ENCODE data around the gene SLC19A3.
"Not testable (repeated sequence)": the region's sequence is repeated elsewhere in the genome, so short reads cannot be mapped to it uniquely, and the experiment has no call there.

The SLC19A3 gene

DNA sequence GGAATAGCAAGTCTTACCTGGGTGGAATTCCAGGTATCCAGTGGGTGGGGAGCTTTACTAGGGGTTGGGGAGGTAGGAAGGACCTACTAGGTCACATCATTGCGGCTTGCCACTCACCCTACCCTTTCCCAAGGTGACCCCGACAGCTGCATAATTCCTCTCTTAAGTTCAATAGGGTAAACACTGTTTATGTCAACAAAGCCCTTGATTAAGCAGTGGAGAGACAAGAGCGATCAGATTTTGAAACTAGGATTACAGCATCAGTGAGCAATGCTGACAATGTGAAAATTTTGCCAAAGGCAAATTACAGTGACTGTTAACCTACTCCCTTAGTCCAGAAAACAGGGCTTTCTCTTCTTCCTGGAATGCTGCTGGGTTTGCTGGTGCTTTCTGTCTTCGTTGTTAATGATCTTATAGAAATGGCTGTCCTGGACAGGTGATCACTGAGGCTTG is 14.5 kb downstream of the SLC19A3 start:
- no peak for DNase-seq (ENCODE audit: low read depth)

- DNase-seq (ENCODE audit: low read depth): no peak
Measured at GRCh38 chr2:227701556-227701955, 16.3 kb downstream of the SLC19A3 start.

GRCh38 chr2:227696990-227697679 is 20.7 kb downstream of the SLC19A3 start:
- no peak for DNase-seq (ENCODE audit: low read depth)

- no peak for DNase-seq (ENCODE audit: low read depth)
Measured at GRCh38 chr2:227687189-227687588, 30.6 kb downstream of the SLC19A3 start.

- DNase-seq (ENCODE audit: low read depth): no peak
Measured at GRCh38 chr2:227684258-227684657, 33.6 kb downstream of the SLC19A3 start.

GRCh38 chr2:227677928-227678327 is 39.9 kb downstream of the SLC19A3 start:
- no peak for DNase-seq (ENCODE audit: low read depth)

GRCh38 chr2:227674485-227674884 is 43.3 kb downstream of the SLC19A3 start:
- DNase-seq (ENCODE audit: low read depth): no peak

- not testable (repeated sequence) for DNase-seq (ENCODE audit: low read depth)
Measured at GRCh38 chr2:227673620-227674019, 44.2 kb downstream of the SLC19A3 start.

DNA sequence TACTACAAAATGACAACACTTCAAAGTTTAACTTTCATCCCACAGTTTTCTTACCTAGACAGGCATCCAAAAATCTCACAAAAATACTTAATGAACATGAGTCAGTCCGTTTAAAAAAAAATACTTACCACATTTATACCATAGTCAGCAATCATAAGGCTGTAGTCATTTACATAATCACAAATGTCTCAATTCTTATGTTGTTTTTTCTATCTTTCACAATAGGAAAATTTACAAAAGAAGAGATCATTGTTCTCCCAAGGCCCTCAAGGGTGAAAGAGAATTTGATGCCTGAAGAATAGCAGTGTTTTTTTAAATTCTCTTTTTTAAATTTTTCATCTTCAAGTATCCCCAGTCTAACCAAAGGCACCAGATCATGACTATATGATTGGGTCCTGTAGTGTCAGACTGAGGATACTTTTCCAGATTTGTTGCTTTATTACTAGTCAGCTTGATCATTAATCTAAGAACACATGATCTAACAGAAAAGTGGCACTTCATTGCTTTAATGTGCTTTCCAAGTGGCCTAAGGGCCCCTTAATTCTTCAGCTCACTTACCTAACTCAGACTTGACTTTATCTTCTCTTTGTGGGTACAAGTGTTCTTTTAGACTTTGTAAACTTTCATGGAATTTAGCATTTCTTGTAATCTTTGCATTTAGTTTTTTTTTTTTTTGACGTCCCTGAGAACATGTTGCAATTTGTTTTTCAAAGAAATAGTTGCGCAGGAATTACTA is 46.5 kb downstream of the SLC19A3 start:
- no peak for DNase-seq (ENCODE audit: low read depth)

- DNase-seq (ENCODE audit: low read depth): not testable (repeated sequence)
Measured at GRCh38 chr2:227666631-227667170, 51.1 kb downstream of the SLC19A3 start, which contains the start of gene SCYGR5. Gene SCYGR5, plus strand, starts transcription at chr2:227666804. Its CDS starts 0 bp downstream, at chr2:227666804.

DNA sequence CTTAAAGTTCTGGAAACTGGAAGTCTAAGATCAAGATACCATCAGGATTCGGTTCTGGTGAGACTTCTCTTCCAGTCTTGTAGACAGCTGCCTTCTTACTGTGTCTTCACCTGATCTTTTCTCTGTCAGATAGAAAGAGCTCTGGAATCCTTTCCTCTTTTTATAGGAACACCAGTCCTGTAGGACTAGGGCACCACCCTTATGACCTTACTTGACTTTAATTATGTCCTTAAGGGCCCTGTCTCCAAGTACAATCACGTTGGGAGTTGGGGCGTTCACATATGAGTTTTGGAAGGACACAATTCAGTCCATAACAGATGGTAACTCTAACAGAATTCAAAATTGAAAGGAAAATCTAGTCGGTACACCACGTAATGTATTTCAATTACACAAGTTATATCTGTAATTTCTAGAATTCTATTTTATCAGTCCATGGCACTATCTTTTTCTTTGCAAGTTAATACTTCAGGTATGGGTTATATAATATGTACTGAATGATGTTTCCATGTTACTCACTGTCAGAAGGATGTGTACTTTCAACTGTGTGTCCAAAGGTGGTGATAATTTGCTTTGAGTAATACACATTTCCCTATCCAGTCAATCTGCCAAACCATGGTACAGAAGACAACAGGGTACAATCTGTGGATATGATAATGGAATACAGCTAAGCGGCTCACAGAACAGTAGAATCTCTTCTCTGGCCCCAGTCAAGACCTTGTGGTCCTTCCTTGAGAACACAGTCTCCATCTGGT is 52.5 kb downstream of the SLC19A3 start:
- DNase-seq (ENCODE audit: low read depth): no peak

DNA sequence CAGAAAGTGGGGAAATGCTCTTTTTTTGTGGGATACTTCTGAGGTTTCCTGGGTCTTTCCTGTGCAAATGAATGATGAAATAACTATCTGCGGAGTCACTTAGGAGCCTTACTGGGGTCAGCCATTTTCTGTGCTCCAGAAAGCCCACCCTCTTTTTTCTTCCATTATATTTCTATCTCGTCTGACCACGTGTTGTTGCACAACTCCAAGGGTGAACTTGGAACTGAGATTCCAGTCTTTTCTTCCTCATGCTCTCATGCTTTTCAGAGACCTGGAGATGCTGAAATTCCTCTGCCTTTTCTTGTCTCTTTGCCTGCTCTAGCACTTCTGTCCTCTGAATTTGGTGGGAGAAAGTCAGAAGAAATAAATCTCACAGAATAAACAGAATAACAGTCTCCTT is 56.0 kb downstream of the SLC19A3 start:
- DNase-seq (ENCODE audit: low read depth): no peak

DNA sequence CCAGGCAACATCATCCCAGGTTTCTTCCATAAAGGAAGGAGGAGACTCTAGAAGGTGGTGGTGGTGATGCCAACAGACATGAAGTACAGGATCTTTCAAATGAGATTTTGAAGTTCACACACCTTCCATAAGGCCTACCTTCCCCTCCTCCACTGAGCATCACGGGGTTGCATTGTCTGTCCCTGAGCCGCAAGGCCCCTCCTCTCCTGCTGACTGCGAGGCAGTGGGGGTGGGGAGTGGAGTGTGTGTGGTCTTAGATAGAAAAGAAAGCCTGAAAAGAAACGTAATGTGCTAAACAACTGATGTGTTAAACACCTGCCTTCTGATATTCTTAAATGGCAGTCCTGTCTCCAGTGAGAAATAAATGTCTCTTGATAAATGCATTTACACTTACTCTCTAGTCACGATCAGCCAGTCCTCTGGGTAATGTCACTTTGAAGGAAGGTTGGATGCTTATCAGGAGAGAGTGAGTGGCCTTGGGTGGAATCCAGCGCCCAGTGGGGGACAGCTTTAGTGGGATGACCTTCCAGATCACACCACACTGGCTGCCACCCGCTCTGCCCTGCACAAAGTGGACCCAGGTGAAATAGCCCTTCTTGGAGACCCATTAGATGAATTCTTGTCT is 56.7 kb downstream of the SLC19A3 start:
- DNase-seq (ENCODE audit: low read depth): no peak

DNA sequence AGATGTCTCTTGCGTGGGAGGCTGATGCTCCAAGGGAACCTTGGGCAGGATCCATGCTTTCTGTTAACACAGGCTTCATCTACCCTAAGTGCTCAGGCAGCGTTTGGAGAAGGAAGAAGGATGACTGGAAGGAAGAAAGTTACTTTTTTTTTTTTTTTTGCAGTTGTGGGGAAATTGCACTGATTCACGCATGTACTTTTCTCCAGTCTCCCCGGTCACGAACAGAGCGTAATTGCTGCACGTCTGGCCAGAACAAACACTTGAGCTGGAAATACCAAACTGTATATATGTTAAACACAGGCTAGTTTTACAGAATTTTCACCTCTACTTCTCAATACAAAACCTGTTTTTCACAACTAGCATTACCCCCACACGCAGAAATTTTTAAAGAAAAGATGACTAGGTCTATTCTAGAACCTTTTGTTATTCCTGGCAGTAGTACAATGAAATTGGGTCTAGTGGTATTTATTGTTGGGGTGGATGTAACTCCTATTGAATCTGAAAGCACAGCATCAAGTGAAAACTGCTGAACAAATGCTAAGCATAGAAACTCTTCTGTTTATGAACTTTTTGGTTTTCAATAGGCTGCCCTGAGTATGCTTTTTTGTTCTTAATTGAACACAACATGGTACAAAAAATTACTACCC is 60.5 kb downstream of the SLC19A3 start:
- no peak for DNase-seq (ENCODE audit: low read depth)

DNA sequence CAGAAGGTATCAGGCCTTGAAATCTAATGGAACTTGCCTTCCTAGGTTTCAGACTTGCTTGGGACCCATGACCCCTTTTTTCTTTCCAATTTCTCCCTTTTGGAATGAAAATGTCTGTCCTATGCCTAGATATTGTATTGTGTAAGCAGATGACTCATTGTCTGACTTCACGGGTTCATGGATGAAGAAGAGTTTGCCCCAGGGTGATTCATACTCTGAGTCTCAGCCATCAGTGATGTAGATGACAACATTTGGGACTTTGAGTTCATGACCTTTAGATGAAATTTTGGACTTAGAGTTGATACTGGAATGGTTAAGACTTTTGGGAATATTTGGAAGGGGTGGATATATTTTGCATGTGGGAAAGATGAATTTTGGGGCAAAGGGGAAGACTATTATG is 62.4 kb downstream of the SLC19A3 start:
- DNase-seq (ENCODE audit: low read depth): no peak

- no peak for DNase-seq (ENCODE audit: low read depth)
Measured at GRCh38 chr2:227654426-227654825, 63.4 kb downstream of the SLC19A3 start.

DNA sequence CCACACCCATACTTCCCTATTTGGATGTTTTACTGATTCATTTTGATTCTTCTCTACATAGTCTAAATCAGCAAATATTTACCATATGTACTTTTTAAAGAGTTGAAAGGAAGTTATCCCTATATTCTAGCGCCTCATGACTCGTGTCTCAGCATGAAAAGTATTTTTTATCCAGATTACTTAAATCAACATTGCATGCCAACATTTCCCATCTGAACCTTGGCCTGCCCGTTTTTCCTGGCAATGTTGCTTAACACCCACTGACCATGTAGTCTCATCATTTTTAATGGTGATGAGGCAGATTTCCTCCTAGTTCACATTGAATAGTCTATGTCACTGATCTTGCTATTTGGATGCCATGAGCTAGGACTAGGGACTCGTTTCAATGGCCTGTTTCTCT is 64.4 kb downstream of the SLC19A3 start:
- DNase-seq (ENCODE audit: low read depth): no peak

DNA sequence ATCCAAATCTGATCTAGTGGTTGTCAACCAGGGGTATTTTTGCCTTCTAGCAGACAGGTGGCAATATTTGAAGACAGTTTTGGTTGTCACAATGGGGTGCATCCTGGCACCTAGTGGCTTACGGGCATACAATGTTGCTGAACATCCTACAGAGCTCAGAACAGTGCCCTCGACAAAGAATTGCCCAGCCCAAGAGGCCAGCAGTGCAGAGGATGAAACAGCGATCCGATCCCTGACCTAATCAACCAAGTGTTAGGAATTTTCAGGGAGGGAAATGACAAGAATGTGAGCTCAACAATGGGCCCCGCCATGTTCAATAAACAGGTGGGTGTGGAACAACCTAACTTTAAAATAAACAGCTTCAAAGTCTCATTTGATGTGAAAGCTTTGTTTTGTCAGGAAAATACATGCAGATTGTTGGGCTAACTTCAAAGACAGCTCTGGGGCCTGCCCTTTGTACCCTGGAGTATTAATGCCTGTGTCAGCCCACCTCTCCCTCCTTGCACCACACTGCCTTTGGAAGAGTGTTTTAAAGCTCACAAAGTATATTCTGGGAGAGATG is 73.8 kb downstream of the SLC19A3 start:
- DNase-seq (ENCODE audit: low read depth): no peak

DNA sequence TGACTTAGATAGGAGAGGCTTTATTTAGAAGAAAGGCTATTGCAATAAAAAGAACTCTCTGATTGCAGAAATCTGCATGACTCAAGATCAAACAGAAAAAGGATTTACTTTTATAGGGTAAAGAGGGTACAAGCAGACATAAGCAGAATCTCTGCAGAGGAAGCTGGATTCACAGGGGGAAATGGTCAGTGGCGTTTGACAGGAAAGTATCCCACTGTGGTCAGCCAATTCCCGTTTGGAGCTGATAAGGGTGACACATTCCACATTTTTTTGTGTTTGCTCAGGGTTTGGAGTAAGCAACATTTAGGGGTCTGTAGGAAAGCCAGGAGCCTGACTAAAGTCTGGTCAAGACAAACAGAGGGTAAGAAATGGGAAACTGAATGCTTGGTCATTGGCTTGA is 75.2 kb downstream of the SLC19A3 start:
- no peak for DNase-seq (ENCODE audit: low read depth)

DNA sequence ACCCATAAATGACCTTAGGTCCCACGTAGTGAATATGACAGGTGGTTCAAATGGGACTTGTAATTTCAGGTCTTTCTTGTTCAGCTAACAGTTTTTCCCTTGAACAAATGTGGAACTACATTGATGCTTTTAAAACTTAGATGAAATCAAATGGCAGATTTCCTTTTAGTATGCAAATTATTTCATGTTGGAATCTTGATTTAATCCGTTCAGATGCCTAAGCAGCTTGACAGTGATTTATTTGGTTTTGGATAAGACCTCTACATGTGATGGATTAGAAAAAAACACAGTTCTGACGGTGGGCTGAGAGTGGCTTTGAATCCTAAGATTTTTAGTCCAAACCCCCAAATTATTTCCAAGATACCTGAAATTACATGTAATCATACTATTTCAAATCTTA is 83.6 kb downstream of the SLC19A3 start:
- no peak for DNase-seq (ENCODE audit: low read depth)
